ENCODE data around the gene RGS9. TPM values are rescaled to one million over a fixed set of nuclear protein-coding genes. Genes with fewer than 3 reads are reported as not detected.
A peak's percentile ranks its signal among the peaks of the same experiment; 100 is the strongest.

RGS9 gene
- total RNA-seq, 2 donors from 2014 or later, result 4.3 to 4.4 TPM

- 79 to 85% methylated on average over 3 of the region's 3 CpGs for WGBS, 2 donors
- TF ChIP-seq POLR2A (IDR thresholded peaks at IDR 0.05), result no peak
- no peak for TF ChIP-seq CTCF (IDR thresholded peaks at IDR 0.05)
These were observed 92.4 kb downstream of the RGS9 start for GRCh38 chr17:65229621-65229995.

DNA sequence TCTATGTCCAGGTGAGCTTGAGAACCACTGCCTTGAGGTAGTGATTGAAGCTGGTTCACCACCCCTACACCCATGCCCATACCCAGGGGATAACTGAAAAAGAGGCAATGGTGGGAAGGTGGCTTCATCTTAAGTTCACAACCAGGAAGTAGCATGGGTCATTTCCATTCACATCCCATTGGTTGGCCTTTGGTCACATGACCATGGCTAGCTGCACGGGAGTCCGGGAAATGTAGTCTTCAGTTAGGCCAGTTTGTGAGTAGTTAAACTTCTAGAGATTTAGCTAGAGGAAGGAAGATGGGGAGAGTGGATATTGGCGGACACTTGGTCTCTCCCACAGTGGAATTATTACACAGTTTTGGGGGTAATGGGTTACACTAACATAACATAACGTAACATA, 92.9 kb downstream of the RGS9 start:
- no peak overlapping the region for H3K27ac ChIP-seq
- no peak overlapping the region for H3K4me3 ChIP-seq
- H3K9me3 ChIP-seq, result no peaks in the 10 kb centered on the region
- H3K27me3 ChIP-seq, result no peaks in the 10 kb centered on the region
- 82 to 89% methylated on average over 4 of the region's 4 CpGs for WGBS, 2 donors
- H3K36me3 ChIP-seq (replicated peaks in 1 of 2; ENCODE audit: insufficient read depth in 1 of 2, low read depth in 2 of 2), result no peaks in the 10 kb centered on the region
- TF ChIP-seq CTCF (IDR thresholded peaks at IDR 0.05), result no peak
- no peak for TF ChIP-seq POLR2A (IDR thresholded peaks at IDR 0.05)
- DNase-seq (no peak), ATAC-seq (no peak)
- intact Hi-C loops (cut with DNase I), result no loop called here
- H3K4me1 ChIP-seq, result no peaks in the 10 kb centered on the region

More at GRCh38 chr17:65229621-65229995, 92.4 kb downstream of the RGS9 start:
- intact Hi-C loops (cut with DNase I), result no loop called here
- Histone ChIP-seq H3K27me3 (no peaks in the 10 kb centered on the region), H3K36me3 (replicated peaks in 1 of 2; ENCODE audit: insufficient read depth in 1 of 2, low read depth in 2 of 2) (no peaks in the 10 kb centered on the region), H3K4me3 (no peak overlapping the region), H3K27ac (no peak overlapping the region), H3K9me3 (no peaks in the 10 kb centered on the region), H3K4me1 (no peaks in the 10 kb centered on the region)
- DNase-seq, result no peak
- ATAC-seq, result no peak

DNA sequence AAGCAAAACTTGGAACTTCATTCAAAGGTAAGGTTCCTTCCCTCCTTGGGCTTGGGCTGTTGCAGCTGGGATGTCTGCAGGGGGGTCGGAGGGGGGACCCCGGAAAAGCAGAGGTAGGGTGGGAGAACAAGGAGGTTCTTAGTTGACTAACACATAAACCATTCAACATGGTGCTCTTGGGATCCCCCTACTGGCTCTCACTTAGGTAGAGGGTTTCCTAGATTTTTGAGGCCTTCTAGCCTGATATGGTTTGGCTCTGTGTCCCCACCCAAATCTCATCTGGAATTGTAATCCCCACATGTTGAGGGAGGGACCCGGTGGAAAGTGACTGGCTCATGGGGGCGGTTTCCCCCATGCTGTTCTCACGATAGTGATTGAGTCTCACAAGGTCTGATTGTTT, 93.9 kb downstream of the RGS9 start:
- intact Hi-C loops (cut with DNase I), result no loop called here
- no peak for ATAC-seq

GRCh38 chr17:65231662-65232335, 94.6 kb downstream of the RGS9 start:
- no peak overlapping the region for H3K27ac ChIP-seq
- H3K4me3 ChIP-seq, result no peak overlapping the region
- TF ChIP-seq POLR2A (IDR thresholded peaks at IDR 0.05) (no peak), CTCF (IDR thresholded peaks at IDR 0.05) (peak in 6 of 7 experiments; percentile 22 to 62 (median 53))
- DNase-seq, result peak; percentile 29 to 51 (median 35)
- H3K9me3 ChIP-seq, result no peaks in the 10 kb centered on the region
- H3K27me3 ChIP-seq, result no peaks in the 10 kb centered on the region
- WGBS, 2 donors, result 46 to 52% methylated on average over 8 of the region's 8 CpGs
- no peaks in the 10 kb centered on the region for H3K36me3 ChIP-seq (replicated peaks in 1 of 2; ENCODE audit: insufficient read depth in 1 of 2, low read depth in 2 of 2)
- intact Hi-C loops (cut with DNase I), result no loop called here
- ATAC-seq, result peak; percentile 38
- no peaks in the 10 kb centered on the region for H3K4me1 ChIP-seq

More for the DNA sequence above, 93.9 kb downstream of the RGS9 start:
- Histone ChIP-seq H3K27me3 (no peaks in the 10 kb centered on the region), H3K9me3 (no peaks in the 10 kb centered on the region), H3K4me1 (no peaks in the 10 kb centered on the region), H3K4me3 (no peak overlapping the region), H3K36me3 (replicated peaks in 1 of 2; ENCODE audit: insufficient read depth in 1 of 2, low read depth in 2 of 2) (no peaks in the 10 kb centered on the region), H3K27ac (no peak overlapping the region)
- 48 to 65% methylated on average over 5 of the region's 5 CpGs for WGBS, 2 donors
- no peak for DNase-seq
- TF ChIP-seq CTCF (IDR thresholded peaks at IDR 0.05) (no peak), POLR2A (IDR thresholded peaks at IDR 0.05) (no peak)

DNA sequence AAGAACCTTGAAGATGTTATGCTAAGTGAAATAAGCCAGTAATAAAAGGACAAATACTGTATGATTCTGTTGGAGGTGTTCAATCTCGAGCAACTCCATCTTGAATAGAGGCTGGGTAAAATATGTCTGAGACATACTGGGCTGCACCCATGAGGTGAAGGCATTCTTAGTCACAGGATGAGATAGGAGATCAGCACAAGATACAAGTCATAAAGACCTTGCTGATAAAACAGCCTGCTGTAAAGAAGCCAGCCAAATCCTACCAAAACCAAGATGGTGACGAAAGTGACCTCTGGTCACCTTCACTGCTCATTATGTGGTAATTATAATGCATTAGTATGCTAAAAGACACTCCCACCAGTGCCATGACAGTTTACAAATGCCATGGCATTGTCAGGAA, 98.1 kb downstream of the RGS9 start:
- no peaks in the 10 kb centered on the region for H3K4me1 ChIP-seq
- intact Hi-C loops (cut with DNase I), result no loop called here
- 66 to 76% methylated on average over 2 of the region's 2 CpGs for WGBS, 2 donors
- H3K36me3 ChIP-seq (replicated peaks in 1 of 2; ENCODE audit: insufficient read depth in 1 of 2, low read depth in 2 of 2), result no peaks in the 10 kb centered on the region
- no peaks in the 10 kb centered on the region for H3K27me3 ChIP-seq
- no peak for TF ChIP-seq POLR2A (IDR thresholded peaks at IDR 0.05)
- no peak for TF ChIP-seq CTCF (IDR thresholded peaks at IDR 0.05)
- no peak overlapping the region for H3K4me3 ChIP-seq
- ATAC-seq (no peak), DNase-seq (no peak)
- H3K9me3 ChIP-seq, result no peaks in the 10 kb centered on the region
- H3K27ac ChIP-seq, result no peak overlapping the region

All from body of pancreas (tissue), 4 donors.